ENCODE results near the gene DCAF5.
"Not testable (repeated sequence)": the region's sequence is repeated elsewhere in the genome, so short reads cannot be mapped to it uniquely, and the experiment has no call there.

The DCAF5 gene

DNA sequence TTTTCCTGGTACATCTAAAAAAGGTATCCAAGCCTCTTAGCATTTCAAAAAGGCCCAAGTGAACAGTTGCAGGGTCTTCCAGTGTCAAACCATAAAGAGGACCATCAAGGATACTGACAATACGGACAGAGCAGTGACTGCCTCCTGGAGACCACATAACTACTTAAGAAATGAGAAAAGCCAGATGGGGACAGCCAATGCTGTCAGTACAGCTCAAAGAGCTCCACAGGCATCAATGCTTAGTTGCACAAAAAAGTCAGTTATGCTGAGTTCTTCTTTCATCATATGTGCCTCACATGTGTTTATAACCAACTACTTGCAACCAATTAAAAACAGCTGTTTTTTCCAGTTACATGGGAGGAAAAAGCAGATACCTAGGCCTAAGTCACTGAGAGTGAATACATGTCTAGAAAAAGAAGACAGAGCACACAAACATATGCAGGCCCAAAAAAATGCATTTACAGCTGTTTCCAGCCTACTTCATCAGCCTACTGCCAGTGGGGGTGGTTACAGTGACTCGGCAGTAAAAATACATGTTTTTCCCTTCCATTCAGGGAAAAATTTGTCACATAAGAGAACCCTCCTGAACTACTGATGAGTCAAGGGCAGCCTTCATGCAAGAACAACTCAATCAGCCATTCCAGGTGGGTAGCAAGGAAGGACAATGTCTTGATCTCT, 84.0 kb downstream of the DCAF5 start:
- no peak for DNase-seq

DNA sequence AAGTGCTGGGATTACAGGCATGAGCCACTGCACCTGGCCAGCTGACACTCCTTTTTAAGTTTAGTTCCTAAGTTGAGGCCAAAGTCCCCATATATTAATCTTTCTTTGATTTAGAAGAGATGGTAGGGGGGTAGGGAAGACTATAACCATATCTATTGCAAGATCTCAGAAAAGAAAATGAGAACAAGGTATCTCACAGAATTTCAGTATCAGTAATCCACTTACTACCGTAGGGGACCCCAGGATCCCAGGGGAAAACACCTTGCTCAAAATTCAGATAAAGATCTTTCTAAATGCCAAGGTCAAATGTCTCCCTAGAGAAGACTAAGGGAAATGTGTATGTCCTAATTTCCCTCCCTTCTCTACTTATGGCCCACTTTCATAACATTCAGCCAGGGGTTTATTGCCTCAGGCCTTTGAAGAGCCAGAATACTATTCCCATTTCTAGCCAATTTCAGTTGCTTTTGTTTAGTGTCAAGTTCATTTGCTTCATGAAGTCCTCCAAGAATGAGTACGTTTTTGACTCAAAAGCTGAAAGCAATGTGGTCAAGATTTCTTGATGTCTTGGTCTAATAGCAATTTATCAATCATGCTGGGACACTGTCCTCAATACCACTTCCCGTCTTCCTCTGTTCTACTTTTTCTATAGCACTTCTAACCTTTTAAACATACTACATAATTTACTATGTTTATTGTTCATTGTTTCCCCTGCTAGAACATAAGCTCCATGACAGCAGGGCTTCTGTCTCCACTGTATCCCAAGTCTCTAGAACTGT, 86.3 kb downstream of the DCAF5 start:
- no peak for DNase-seq

- not testable (repeated sequence) for DNase-seq
Observed at GRCh38 chr14:69065934-69066333, 87.0 kb downstream of the DCAF5 start.

- DNase-seq: no peak
Observed at GRCh38 chr14:69064596-69064995, 88.3 kb downstream of the DCAF5 start.

GRCh38 chr14:69059658-69060623, 93.0 kb downstream of the DCAF5 start:
- DNase-seq: no peak

- no peak for DNase-seq
Observed at GRCh38 chr14:69055999-69056788, 96.7 kb downstream of the DCAF5 start.

GRCh38 chr14:69055125-69055524, 97.8 kb downstream of the DCAF5 start:
- DNase-seq: no peak

- DNase-seq: no peak
Observed at GRCh38 chr14:69054030-69054429, 98.9 kb downstream of the DCAF5 start.

DNA sequence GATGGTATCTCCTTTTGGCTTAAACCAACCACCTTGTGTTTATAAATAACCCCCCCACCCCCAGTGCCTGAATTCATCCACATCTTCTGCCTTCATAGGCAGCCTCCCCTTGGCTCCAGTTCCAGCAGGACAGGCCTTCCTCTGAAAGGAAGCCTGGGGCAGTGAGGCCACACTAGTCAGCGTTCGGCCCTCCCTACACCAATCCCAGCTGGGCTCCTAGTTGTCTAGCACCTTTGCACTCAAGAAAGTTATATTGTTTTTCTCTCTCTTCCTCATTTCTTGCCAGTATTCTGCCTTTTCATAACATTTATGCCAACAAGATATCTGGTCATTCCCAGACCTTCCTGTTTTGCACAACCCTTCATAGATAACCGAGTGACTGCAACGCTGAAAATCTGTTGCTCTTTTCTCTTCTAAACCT, 100.7 kb downstream of the DCAF5 start:
- no peak for DNase-seq

DNA sequence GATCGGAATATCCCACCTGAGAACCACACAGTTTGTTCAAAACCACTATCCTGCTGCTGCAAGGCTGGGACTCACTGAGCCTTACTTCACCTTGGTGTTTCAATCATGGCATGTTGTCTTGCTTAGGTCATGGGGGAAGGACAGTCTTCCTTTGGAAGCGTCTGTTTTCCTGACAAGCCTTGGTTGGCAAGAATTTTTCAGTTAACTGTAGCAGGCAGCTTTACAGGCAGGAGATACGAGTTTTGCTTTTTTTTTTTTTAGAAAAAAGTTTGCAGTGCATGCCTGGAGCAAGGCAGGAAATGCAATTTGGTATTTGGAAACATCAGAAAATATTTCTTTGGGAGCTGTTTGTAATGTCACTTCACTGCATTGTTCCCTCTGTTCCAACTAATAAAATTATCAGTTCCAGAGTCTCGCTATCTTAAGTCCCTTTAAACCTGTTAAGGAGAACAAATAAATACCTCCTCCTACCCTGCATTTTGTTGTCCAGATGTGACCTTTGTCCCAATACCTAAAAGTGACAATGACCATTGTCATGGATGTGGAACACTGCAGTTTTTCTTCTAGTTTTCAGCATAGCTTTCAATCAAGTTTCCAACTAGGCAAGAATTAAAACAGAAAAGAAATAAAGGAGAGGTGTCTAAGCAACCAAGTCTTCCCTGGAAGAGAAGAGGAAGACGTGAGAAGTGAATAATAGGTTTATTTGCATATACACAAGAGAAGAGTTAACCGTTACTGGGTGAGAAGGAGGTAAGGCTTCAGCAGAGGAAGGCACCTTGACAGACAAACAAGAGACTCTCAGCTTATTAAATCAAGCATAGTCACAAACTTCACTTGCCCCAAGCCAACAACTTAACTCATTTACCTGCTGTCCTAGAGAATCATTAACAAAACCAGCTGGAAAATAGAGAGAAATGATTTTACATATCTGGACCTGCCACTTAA, 102.4 kb downstream of the DCAF5 start:
- no peak for DNase-seq

DNA sequence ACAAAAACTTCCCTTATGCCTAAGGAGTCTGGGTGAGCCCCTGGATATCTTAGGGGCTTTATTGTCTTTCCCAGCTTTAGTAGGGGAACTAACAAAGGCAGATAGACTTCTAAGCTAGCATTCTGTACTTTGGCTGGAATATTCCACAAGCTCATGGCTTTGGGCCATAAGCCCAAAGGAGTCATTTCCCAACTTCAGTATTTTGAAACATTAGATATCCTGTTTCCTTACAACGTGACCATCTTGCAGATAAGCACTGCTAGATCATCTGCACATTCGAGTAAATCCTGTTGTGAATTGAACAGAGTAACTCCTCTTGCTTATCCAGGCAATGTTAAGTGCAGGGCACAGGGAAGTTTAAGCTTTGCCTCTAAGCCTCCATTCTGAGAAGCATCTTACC, 103.2 kb downstream of the DCAF5 start:
- no peak for DNase-seq

DNA sequence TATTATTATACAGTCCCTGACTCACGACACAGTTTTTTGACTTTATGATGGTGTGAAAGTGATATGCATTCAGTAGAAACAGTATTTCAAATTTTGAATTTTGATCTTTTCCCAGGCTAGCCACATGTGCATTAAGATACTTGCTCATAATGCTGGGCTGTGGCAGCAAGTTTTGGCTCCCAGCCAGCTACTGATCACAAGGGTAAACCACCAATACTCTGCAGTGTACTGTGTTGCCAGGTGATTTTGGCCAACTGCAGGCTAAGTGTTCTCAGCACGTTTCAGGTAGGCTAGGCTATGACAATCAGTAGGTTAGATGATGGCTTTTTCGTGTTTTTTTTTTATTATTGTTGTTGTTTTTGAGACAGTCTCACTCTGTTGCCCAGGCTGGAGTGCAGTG, 104.5 kb downstream of the DCAF5 start:
- DNase-seq: peak; percentile 4

DNA sequence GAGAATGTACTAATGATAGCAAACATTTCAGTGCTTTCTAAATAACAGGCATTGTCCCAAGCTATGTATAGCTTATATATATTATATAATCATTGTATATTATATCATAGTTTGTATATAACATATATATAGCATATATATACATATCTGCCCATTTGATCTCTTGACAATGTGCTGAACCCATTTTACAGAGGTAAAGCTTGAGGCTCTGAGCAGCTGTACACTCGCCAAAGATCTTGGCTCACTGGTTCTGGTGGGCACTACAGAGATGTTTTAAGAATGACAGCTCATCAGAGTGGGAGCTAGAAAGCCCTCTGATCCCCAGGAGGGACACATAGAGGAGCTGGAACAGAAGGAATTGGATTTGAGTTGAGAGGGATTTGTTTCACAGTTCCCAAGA, 105.7 kb downstream of the DCAF5 start:
- no peak for DNase-seq

DNA sequence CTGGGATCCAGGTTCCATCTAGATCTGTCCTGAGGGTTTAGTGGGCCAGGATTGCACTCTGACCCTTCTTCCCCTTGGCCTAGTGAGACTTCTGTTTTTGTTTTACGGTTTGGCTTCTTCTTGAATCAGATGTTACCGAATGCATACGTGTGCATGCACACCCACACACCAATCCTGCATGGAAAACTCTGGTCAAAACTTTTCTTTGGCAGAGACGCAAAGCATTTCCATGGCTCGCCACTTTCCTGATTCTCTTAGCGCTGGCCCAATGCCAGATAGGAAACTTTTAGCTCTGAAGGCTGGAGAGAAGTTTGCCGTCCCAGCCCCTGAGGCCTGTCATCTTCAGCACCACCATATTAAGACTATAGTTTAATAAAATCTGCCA, 106.5 kb downstream of the DCAF5 start:
- no peak for DNase-seq

DNA sequence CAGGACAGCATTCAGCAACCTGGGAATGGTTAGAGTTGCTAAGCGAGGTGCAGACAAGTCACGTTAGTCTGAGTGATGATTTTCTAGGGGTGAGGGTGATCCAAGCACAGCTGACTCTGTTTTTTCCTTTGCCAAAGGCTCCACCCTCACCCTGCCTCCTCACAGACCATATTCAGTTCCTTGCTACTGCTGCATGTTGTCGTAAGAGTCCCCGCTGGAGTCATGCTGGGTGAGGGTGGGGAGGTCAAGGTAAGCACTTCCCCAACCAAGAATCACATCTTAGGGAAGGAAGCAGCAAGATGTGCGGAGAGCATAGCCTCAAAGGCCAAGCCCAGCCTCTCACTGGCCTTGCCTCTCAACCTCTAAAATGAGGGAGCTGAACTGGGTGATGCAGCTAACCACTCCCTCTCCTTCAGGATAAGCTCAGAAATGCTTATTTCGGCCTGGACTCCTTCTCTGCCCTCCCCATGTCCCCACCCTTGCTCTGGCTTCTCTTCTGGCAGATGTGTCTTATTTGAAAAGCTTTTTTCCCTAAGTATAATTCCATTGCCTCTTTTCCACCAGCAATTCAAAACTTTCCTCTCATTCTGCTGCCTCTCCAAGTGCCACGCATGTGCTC, 107.0 kb downstream of the DCAF5 start:
- DNase-seq: no peak

DNA sequence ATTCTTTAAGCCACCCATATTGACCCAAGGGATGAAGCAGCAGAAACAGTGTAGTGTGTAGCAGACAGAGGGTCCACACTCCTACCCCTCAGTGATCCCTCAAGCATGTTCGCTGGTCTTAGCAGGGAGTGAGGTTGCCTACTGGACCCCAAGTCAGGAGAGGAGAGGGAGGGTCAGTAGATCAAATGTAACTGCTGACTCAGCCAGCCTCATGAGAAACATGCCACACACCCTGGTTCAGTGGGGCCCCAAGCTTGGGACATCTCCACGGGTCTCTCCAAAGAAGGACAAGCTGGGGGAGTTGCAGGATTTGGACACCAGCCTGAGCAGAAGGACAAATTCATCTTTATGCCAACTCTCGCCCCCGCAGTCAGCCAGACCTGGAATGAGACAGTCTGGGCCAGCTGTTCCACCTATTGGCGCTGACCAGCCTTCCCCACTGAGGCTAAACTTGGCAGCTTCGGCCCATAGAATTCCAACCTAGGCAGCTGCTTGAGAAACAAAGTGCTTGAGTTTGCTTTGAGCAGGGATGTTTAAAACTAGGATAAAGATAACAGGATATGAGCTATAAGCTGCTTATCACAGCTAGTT, 107.9 kb downstream of the DCAF5 start:
- DNase-seq: no peak

DNA sequence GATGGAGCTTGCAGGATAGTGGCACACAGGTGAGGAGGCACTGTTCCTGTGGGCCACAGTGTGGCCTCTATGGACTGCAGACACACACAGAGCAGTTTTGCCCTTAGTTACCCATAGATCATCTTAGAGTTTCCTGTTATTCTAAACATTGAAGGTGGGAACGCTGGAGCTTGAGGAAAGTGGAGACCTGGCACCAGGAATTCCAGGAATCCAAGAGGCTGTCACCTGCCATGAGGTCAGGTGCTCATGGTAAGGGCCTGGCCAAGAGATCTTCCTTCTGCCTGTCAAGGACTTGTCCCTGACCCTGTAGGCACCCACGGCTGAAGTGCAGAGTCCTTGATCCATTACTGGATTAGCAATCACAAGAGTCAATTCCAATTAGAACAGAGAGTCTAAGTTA, 108.6 kb downstream of the DCAF5 start:
- DNase-seq: no peak

GRCh38 chr14:69043596-69044260, 109.2 kb downstream of the DCAF5 start:
- DNase-seq: no peak

- DNase-seq: no peak
Observed at GRCh38 chr14:69042787-69043444, 110.0 kb downstream of the DCAF5 start.
